Superior temporal gyrus (tissue), 1 donor: ENCODE data around the gene FGA.
A peak's percentile ranks its signal among the peaks of the same experiment; 100 is the strongest.

Experiments used
- DNase-seq: peaks from one replicate; pipeline ENCODE4 v3.0.0-alpha.2; 2016; ENCODE audit errors: extremely low spot score

Gene FGA

GRCh38 chr4:154590329-154591006, at the start of gene FGA:
FGA (minus strand) TSS chr4:154590742; CDS start chr4:154590687, 55 bp downstream.
- DNase-seq = no peak

DNA sequence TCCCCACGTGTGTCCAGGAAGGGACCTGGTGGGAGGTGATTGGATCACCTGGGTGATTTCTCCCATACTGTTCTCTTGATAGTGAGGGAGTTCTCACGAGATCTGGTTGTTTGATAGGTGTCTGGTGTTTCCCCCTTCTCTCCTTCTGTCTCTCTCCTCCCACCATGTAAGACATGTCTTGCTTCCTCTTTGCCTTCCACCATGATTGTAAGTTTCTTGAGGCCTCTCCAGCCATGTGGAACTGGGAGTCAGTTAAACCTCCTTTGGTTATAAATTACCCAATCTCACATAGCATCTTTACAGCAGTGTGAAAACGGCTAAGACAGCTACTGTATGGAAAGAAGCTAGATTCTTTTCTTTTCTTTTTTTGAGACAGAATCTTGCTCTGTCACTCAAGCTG, 43.5 kb upstream of the FGA start:
- no peak for DNase-seq

DNA sequence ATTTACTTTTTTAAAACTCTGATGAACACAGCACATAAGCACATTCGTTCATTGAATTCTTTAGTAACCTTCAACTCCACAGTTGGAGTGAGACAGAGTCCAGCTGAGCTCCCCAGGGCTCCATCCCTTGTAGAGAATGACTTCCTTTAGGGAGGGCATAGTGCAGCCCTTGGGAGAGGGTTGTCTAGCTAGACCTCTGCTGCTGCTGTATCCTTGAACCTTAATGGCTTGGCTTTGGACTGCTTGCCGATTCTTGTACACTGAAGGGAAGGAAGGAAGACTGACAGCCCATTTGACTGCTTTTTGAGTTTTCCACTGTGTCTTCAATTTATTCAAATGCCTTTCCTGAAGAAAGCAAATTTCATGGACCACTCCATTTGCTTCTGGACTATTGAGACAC, 41.3 kb upstream of the FGA start:
- no peak for DNase-seq

- DNase-seq = no peak
Measured at GRCh38 chr4:154630324-154630723, 39.8 kb upstream of the FGA start.

DNA sequence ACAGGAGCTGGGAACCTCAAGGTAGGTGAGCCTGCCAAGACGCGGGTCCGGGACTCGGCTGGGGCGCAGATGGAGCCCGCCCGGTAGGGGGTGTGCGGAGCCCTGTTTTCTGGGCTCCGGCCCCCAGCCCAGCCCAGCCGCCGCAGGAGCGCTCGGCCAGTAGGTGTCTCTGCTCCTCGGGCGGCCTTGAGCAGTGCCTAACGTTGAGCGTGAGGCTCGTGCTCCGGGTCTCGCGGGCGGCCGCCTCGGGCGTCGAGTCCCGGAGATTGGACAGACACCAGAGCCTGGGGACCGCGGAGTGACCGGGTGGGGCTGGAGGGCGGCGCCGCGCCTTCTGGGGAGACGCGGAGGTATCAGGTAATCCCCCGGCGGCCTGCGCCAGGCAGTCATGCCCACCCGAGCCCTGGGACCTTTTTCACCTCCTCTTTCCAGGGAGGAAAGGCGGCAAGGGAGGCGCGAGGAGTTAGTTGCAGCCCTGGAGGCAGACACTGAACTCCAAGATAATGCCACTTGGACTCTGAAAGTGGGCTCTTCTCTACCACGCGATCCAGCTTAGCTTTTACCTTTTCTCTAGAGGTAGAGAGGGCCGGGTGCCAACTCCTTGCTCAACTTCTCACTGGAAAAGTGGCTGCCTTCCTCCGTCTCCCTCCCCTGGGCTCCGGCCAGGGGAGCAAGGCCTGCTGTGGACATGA, 36.4 kb upstream of the FGA start:
- DNase-seq = no peak

GRCh38 chr4:154625971-154626370, 35.4 kb upstream of the FGA start:
- DNase-seq = no peak

DNA sequence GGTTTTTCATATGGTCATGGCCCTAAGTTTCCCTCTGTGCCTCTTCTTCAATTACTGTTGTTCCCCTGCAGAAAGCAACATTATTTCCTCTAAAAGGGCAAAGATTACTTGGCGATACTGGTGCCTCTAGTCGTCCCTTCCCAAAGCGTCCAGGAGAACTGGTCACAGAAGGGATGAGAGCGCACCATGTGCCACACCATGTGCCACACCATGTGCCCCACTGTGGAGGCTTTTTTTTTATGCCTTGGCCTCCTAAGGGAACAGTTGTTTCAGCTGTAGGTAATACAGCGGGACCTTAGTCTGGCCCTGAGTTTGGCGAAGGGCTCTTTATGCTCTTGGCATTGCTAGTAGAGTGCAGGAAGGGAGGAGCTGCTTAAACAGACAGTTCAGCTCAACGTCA, 33.5 kb upstream of the FGA start:
- DNase-seq = no peak

DNA sequence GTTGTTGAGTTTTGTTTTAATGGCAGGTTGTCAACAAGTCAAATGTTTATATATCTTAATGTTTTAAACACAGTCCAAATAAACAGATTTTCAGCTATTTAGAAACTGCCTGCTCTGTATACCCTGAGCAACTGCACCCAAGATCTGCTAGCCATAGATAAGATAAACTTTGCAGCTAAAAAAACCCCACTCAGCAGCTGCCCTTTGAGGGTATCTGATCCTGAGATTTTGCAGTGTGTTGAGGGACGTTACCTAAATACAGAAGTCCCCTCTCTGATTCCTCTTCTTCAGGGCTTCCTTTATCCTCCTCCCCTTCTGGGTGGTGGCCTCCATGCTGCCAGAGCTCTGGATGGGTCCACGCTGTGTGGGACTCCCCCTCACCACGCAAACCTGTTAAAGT, 32.9 kb upstream of the FGA start:
- DNase-seq = no peak

- DNase-seq = peak; percentile 74
Measured at GRCh38 chr4:154622598-154622997, 32.1 kb upstream of the FGA start.

GRCh38 chr4:154620111-154620510, 29.6 kb upstream of the FGA start:
- DNase-seq = no peak

- peak; percentile 82 for DNase-seq
Measured at GRCh38 chr4:154618708-154619315, 28.3 kb upstream of the FGA start.

- DNase-seq = no peak
Measured at GRCh38 chr4:154617820-154618317, 27.3 kb upstream of the FGA start.

DNA sequence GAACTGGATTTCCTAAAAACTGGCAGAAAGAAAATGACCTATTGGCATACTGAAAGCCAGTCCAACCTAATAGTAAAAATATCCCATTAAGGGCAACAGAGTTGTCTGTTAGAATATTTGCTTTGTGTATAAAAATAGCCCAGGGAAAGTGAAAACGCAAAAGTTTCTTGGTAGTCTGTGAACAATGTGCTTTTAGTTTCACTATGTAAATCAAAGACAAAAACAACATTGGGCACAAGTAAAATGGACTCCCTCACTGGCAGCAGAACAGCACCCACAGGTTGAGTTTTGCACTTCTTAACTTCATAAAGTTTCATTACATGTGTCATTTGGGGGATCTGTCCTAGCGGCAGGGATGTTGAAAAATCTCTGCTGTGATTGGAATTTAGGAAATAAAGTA, 26.2 kb upstream of the FGA start:
- DNase-seq = no peak

DNA sequence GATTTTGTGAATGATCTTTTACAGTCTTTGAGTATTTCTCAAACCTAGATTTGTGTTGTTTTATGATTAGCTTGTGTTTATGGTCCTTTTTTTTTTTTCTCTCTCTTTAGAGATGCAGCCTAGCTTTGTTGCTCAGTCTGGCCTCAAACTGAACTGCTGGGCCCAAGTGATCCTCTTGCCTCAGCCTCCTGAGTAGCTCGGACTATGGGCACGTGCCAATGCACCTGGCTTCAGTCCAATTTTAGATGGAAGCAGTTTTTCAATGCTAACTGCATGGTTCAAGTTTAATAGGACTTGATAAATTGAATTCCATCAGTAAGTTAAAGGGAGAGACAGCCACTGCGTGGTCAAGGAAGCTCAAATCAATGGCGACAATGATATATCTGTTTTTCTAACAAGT, 25.7 kb upstream of the FGA start:
- no peak for DNase-seq

DNA sequence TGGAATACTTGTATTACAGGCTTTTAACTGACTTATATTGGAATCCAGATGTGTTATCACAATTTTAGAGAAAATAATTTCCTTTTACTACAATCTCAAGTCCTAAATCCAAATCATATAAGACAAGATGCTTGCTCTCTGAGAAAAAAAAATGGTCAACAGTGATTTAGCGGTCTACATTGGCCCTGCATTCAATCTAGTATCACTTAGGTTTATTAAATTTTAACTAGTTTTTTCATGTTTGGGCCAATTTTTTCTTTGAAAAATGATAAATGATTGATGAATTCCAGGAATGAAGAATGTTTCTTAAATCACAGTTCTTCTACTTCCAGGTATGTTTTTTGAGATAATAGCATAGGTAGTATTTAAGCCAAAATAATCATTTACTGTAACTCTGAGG, 24.7 kb upstream of the FGA start:
- no peak for DNase-seq

DNA sequence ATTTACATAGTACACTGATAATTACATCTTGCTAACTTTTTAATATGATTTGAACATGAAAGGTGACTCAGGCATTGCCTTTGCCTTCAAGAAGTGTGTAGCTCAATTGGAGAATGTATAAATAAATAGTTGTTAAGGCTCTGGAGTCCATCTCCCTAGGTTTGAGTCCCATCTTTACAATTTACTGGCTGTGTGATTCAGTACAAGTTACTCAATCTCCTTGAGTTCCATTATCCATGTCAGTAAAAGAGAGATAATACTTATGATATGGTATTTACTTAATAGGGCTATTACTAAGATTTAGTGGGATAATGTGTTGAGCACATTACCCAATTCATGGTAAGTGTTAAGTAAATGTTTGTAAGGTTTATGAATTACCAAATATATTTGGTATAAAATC, 23.8 kb upstream of the FGA start:
- DNase-seq = no peak

- no peak for DNase-seq
Measured at GRCh38 chr4:154612472-154613414, 22.2 kb upstream of the FGA start, which contains the start of gene FGG. FGG (minus strand) TSS chr4:154612656; CDS start chr4:154612609, 47 bp downstream.

DNA sequence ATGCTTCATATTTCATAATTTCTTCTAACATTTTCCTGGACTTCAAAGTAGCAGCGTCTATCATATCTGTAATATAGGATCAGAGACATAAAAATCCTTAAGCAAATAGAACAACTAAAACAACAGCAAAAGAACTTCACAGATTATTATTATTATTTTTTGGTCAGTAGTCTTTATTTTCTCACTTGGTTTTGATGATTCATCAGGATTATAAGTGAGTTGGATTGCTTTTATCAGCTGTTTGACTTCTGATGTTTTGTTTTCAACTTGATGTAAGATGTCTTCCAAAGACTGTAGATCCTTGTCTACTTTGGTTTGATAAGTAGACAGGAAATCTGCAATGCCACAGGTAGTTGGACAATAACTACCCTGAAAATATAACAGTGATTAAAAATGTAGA, 21.3 kb upstream of the FGA start:
- no peak for DNase-seq

DNA sequence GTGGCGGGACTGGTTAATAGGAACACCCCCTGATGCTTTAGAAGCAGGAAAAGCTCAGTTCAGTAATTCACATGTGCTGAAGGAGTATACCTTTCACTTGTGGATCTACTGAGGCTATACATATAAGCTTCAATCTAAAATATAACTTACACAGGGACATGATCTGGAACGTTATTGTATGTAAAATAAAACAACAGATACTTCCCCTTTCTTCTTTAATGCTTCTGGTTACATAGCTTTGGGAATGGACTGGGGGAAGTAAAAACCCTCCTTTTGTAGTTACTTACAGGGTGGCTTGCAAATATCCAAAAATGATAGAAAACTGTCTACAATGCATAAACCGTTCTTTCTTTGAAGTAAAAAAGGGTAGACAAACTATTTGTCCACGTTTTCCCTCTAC, 20.0 kb upstream of the FGA start:
- no peak for DNase-seq

GRCh38 chr4:154609532-154609931, 19.0 kb upstream of the FGA start:
- DNase-seq = no peak

GRCh38 chr4:154608361-154609252, 18.1 kb upstream of the FGA start:
- DNase-seq = no peak
